LNCAP (cell line): ENCODE measurements around the gene RCCD1.
A peak's percentile ranks its signal among the peaks of the same experiment; 100 is the strongest.

Experiments
- TF ChIP-seq, protein P1 (sequence below): fragments of 450-650 bp; IDR thresholded peaks from 2 replicates; pipeline ENCODE4 v1.5.1; 2017; ENCODE audit warnings: mild to moderate bottlenecking

RCCD1 gene

DNA sequence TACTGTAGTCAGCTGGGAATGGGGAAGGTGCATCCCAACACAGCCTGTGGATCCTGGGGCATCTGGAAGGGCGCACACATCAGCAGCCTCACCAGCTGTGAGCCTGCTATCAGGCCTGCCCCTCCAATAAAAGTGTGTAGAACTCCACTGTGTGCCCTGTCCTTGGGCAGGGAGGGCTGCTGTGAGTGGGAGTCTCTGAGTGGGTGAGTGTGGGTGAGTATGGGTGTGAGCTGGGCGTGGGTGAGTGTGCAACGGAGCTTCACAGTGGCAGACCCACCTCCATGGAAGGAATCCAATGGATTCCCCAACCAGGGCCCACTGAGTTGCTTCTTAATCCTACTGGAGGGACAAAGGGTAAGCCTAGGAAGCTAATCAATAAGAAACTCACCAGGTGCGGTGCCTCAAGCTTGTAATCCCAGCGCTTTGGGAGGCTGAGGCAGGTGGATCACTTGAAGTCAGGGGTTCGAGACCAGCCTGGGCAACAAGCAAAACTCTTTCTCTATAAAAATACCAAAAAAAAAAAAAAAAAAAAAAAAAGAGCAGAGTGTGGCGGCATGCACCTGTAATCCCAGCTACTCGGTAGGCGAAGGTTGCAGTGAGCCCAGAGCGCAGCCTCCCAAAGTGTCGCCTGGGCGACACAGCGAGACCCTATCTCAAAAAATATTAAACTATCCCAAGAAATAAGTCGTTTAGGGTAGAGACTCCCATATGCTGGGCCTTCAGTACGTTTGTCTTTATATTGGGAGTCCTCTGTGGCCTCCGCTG is 555 bp upstream of the RCCD1 start:
- TF ChIP-seq, protein P1, sequence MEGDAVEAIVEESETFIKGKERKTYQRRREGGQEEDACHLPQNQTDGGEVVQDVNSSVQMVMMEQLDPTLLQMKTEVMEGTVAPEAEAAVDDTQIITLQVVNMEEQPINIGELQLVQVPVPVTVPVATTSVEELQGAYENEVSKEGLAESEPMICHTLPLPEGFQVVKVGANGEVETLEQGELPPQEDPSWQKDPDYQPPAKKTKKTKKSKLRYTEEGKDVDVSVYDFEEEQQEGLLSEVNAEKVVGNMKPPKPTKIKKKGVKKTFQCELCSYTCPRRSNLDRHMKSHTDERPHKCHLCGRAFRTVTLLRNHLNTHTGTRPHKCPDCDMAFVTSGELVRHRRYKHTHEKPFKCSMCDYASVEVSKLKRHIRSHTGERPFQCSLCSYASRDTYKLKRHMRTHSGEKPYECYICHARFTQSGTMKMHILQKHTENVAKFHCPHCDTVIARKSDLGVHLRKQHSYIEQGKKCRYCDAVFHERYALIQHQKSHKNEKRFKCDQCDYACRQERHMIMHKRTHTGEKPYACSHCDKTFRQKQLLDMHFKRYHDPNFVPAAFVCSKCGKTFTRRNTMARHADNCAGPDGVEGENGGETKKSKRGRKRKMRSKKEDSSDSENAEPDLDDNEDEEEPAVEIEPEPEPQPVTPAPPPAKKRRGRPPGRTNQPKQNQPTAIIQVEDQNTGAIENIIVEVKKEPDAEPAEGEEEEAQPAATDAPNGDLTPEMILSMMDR = no peak

DNA sequence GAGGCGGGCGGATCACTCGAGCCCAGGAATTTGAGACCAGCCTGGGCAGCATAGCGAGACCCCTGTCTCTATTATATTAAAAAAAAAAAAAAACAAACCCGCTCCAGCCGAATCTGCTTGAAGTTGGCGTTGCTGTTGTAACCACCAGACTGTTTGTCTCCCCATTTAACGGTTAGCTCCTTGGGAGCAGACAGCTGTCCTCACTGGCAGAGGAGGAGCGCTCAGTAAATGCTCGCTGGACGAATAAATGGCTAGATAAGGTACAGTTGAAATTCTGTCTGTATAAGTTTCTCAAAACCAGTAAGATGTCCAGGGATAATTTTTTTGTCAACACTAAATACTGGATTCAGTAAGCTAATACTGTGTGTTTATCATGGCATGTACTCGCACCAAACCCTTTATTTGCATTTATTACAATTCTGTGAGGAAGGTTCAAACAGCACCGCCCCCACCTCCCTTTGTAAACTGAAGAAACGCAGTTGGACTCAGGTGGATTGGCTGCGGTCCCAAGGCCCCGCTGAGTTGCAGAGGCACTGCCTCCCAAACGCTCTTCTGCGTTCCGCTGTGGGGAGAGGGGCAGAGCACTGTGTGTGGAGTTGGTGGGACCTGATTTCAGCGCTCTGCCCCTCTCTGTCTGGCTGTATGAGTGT is 1.1 kb downstream of the RCCD1 start:
- TF ChIP-seq, protein P1 = no peak

DNA sequence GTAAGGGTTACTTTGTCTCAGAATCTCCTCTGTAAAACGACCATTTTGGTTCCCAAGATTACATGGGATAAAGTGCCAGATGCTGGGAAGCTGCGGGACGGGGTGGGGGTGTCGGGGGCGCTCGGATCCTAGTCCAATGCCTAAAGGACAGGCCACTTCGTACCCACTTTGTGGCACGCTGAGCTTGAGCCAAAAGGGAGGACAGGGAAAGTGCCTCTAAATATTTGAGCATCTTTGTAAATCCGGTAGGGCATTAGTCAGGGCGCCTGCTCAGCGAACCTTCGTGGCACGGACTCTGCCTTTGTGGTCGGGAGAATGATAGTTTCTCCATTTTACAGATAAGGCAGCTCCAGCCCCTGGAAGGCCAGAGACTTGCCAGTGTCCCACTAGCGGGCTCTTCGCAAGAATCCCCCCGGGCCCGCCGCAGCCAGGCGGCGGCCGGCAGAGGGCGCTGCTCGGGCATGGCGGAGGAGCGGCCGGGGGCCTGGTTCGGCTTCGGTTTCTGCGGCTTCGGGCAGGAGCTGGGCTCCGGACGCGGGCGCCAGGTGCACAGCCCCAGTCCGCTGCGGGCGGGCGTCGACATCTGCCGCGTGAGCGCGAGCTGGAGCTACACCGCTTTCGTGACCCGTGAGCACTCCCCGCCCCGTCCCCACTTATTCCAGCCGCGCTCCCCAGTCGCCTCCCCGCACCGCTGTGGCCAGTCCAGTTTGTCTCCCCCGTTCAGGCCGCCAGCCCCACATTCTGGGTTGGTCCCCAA is 1.8 kb downstream of the RCCD1 start:
- TF ChIP-seq, protein P1 = peak; percentile 99

DNA sequence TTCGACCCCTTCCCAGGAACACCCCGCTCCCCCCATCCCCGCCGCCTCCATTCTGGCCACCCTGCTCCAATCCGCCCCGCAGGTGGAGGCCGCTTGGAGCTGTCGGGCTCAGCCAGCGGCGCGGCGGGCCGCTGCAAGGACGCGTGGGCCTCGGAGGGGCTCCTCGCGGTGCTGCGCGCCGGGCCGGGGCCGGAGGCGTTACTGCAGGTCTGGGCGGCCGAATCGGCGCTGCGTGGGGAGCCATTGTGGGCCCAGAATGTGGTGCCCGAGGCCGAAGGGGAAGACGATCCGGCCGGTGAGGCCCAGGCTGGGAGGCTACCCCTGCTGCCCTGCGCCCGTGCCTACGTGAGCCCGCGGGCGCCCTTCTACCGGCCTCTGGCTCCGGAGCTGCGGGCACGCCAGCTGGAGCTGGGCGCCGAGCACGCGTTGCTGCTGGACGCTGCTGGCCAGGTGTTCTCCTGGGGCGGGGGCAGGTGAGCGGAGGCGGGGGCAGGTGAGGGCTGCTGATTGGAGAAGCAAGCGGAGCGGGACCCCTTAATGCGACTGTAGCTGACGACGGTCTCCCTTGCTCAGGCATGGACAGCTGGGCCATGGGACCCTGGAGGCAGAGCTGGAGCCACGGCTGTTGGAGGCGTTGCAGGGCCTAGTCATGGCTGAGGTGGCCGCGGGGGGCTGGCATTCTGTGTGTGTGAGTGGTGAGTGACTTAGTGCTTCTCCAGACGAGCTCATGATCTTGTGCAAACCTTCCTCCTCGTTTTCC is 2.5 kb downstream of the RCCD1 start:
- TF ChIP-seq, protein P1 = no peak

DNA sequence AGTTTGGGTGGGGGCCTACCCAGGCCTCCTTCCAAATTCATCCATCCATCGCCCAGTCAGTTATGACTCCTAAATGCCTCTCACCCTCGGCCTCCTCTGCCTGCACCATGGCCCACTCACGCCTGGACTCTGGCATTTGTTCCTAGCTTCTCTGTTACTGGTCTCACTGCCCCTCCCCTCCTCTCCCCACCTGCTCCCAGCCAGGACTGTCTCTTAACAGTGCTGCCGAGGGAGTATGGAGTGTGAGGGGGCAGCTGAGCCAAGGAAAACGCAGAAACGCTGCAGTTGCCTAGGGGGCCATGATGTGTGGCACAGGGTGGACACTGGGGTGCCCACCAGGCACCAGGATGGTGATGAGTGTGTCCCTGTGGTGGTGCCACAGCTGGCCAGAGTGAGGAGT is 3.1 kb downstream of the RCCD1 start:
- TF ChIP-seq, protein P1 = no peak

DNA sequence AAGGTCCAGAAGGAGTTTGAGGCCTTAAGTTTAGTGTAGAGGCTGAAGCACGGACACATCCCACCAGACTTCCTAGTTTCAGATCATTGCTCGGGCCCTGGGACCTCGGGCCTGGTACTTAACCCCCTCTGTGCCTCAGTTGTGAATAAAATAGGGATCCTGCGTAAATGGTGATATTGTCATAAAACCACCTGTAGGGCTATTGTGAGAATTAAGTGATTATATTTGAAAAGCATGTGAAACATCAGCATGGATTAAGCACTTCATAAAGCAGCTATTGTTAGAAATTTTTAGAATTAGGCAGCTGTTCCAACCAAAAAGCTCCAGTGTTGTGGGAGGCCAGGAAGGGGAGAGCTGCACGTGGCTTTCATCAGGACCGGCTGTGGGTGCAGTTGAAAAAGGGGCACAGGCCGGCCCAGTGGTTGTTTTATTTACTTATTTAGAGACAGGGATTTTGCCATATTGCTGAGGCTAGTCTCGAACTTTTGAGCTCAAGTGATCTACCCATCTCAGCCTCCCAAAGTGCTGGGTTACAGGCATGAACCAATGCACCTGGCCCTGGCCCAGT is 4.4 kb downstream of the RCCD1 start:
- TF ChIP-seq, protein P1 = no peak

DNA sequence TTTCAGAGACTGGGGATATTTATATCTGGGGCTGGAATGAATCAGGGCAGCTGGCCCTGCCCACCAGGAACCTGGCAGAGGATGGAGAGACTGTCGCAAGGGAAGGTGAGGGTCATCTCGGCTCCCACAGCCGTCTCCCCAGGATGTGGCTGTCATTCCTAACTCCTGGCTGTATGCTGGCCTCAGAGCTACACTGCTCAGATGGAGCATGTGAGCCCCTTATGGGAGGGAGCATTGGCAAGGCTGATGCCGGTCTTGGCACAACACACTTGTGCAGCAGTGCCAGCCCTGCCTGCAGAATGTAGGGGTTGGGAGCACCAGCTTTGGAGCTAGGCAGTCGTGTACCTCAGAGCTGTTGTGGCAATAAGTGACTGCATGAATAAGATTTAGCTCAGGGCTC is 5.2 kb downstream of the RCCD1 start:
- TF ChIP-seq, protein P1 = no peak
